Uterus (tissue), 4 donors: ENCODE measurements around the gene ANGPTL8. TPM values are rescaled to one million over a fixed set of nuclear protein-coding genes. Genes with fewer than 3 reads are reported as not detected.

ENCODE experiments used
- DNase-seq, 2 donors: peaks; one replicate each; pipeline ENCODE4 v3.0.0-alpha.2; 2019 to 2020
- H3K27ac ChIP-seq, 2 donors: fragments of 200-600 bp; sonication (generic); 1 replicate in 1 of 2; 2 replicates in 1 of 2; pipeline ENCODE4 v1.5.1; 2016 to 2018
- H3K27me3 ChIP-seq, 2 donors: fragments of 200-600 bp; sonication (generic); one replicate each; pipeline ENCODE4 v1.5.1; 2018 to 2019; ENCODE audit warnings: control low read depth in 1 of 2
- H3K36me3 ChIP-seq, 2 donors: fragments of 200-600 bp; sonication (generic); one replicate each; pipeline ENCODE4 v1.5.1; 2019; ENCODE audit warnings: control low read depth in 1 of 2
- H3K4me1 ChIP-seq, 2 donors: fragments of 200-600 bp; sonication (generic); one replicate each; pipeline ENCODE4 v1.5.1; 2018 to 2019; ENCODE audit warnings: control low read depth in 1 of 2
- H3K4me3 ChIP-seq, 2 donors: fragments of 200-600 bp; sonication (generic); 1 replicate in 1 of 2; 2 replicates in 1 of 2; pipeline ENCODE4 v1.5.1; 2018 to 2019; ENCODE audit warnings: mild to moderate bottlenecking in 1 of 2
- H3K9me3 ChIP-seq, 2 donors: fragments of 200-600 bp; sonication (generic); one replicate each; pipeline ENCODE4 v1.5.1; 2019; ENCODE audit warnings: control low read depth in 1 of 2
- CTCF ChIP-seq, 4 experiments: fragments of 200-600 bp in 2 of 4; fragments of 450-650 bp in 2 of 4; sonication (generic) in 2 of 4; IDR thresholded peaks; one replicate each; pipeline ENCODE4 v1.5.1; 2016 to 2019; ENCODE audit warnings: antibody characterized with exemption in 4 of 4, mild to moderate bottlenecking in 2 of 4, moderate library complexity in 1 of 4
- POLR2A ChIP-seq, 2 donors: fragments of 450-650 bp; IDR thresholded peaks; one replicate each; pipeline ENCODE4 v1.6.1; 2016; ENCODE audit warnings: antibody characterized with exemption in 2 of 2, mild to moderate bottlenecking in 1 of 2, moderate library complexity in 1 of 2
- intact Hi-C: fragments of 100-400 bp; cut with DNase I; formaldehyde crosslinking; loops from one replicate; pipeline ENCODE4 v1.15.1; 2023; ENCODE audit warnings: low total_unique reads
- total RNA-seq, 4 donors: library from RNA; depleted of rRNA in 3 of 4; stranded (reverse); fragments of >200 nt in 3 of 4; gene quantifications; one replicate each; pipeline versions ENCODE4 v1.1.0 to v1.2.4, GENCODE V29; 2014 to 2023
- donor health status: DM: yes; HTN: yes; CAD: no.

The ANGPTL8 gene
- total RNA-seq, 4 donors from 2014 or later: 3.0 TPM; not detected in 3

DNA sequence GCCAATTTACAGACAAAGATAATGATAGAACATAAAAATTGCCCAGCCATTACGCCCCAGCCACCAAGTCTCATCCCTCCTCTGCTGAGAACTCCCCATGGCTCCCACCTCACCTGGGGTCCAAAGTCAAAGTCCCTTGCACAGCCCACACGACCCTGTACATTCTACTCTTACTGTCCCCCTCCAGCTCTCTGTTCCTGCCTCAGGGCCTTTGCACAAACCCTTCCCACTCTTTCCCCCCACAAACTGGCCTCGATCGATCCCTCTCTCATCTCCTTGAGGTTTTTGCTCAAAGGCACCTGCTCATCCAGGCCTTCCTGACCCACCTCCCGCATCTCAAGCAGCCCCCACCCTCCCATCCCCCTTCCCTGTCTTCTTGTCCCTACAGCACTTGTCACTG, 21.6 kb downstream of the ANGPTL8 start:
- Histone ChIP-seq H3K4me1 (peaks cover 0 to 5% of the 10 kb centered on the region in 2 donors), H3K9me3 (no peaks in the 10 kb centered on the region), H3K36me3 (no peaks in the 10 kb centered on the region), H3K27me3 (no peaks in the 10 kb centered on the region), H3K27ac (peak overlapping the region; percentile 79 to 90), H3K4me3 (no peak overlapping the region)
- intact Hi-C loops: no loop called here
- no peak for DNase-seq
- TF ChIP-seq POLR2A (IDR thresholded peaks at IDR 0.05) (no peak), CTCF (IDR thresholded peaks at IDR 0.05) (no peak)

GRCh38 chr19:11261431-11261970, 22.1 kb downstream of the ANGPTL8 start:
- Histone ChIP-seq H3K9me3 (no peaks in the 10 kb centered on the region), H3K27ac (peak overlapping the region; percentile 79 to 90), H3K4me1 (peaks cover 0 to 5% of the 10 kb centered on the region in 2 donors), H3K27me3 (no peaks in the 10 kb centered on the region), H3K4me3 (peak overlapping the region; percentile 62 to 88), H3K36me3 (no peaks in the 10 kb centered on the region)
- intact Hi-C loops: no loop called here
- TF ChIP-seq CTCF (IDR thresholded peaks at IDR 0.05) (no peak), POLR2A (IDR thresholded peaks at IDR 0.05) (no peak)
- peak in 1 of 2 donors; percentile 33 for DNase-seq

- H3K4me3 ChIP-seq: peak within 1 kb of the TSS; percentile 62 to 88
- no peaks in the 10 kb centered on the region for H3K27me3 ChIP-seq
- intact Hi-C loops: no loop called here
- no peaks in the 10 kb centered on the region for H3K9me3 ChIP-seq
- TF ChIP-seq CTCF (IDR thresholded peaks at IDR 0.05) (peak; percentile 20 to 61 (median 46)), POLR2A (IDR thresholded peaks at IDR 0.05) (no peak)
- H3K36me3 ChIP-seq: no peaks in the 10 kb centered on the region
- H3K4me1 ChIP-seq: peaks cover 0 to 5% of the 10 kb centered on the region in 2 donors
- peak within 1 kb of the TSS; percentile 79 to 90 for H3K27ac ChIP-seq
- peak in 1 of 2 donors; percentile 42 for DNase-seq
Measured at GRCh38 chr19:11261971-11262839, 22.8 kb downstream of the ANGPTL8 start, which contains the start of gene DOCK6. Gene DOCK6 (minus strand): TSS chr19:11262524. CDS start chr19:11262440, 84 bp downstream.

DNA sequence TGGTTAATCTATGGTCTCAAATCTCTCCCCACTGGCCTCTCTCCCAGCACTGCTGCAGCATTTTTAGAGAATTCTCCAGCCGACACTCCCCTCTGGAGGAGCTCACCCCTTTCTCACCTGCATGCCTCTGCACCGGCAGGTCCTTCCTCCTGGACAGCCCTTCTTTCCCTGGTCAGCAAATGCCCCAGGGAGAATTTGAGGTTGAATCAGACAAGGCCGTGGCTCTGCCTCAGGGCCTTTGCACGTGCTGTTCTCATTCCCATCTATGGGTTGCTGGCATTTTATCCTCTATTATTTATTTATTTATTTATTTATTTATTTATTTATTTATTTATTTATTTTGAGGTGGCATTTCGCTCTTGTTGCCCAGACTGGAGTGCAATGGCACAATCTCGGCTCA, 24.3 kb downstream of the ANGPTL8 start:
- H3K27me3 ChIP-seq: no peaks in the 10 kb centered on the region
- peaks cover 0 to 5% of the 10 kb centered on the region in 2 donors for H3K4me1 ChIP-seq
- H3K9me3 ChIP-seq: no peaks in the 10 kb centered on the region
- TF ChIP-seq POLR2A (IDR thresholded peaks at IDR 0.05) (no peak), CTCF (IDR thresholded peaks at IDR 0.05) (no peak)
- no peaks in the 10 kb centered on the region for H3K36me3 ChIP-seq
- no peak overlapping the region for H3K4me3 ChIP-seq
- intact Hi-C loops: no loop called here
- H3K27ac ChIP-seq: no peak overlapping the region
- no peak for DNase-seq
